AG04450 (cell line): Measurements from ENCODE around the gene LHX3. TPM values are rescaled to one million over a fixed set of nuclear protein-coding genes. Genes with fewer than 3 reads are reported as not detected.

Experiments used
- CTCF ChIA-PET: fragments of 300-600, 350-600 bp; formaldehyde crosslinking; extraction: SDS; loops from one replicate; lab custom pipeline; 2022; ENCODE audit warnings: antibody characterized with exemption, inconsistent platforms; lab: Charles Lee
- POLR2A ChIA-PET: fragments of 350-600 bp; formaldehyde crosslinking; extraction: SDS; loops from one replicate; lab custom pipeline; 2021; ENCODE audit warnings: antibody characterized with exemption, inconsistent platforms; lab: Yijun Ruan, JAX
- DNase-seq: peaks from one replicate; pipeline ENCODE4 v3.0.0-alpha.2; 2011; ENCODE audit warnings: low read depth, low spot score
- H3K27ac ChIP-seq: one replicate; pipeline ENCODE4 v1.5.1; 2012; ENCODE audit warnings: low read depth, low read length, control low read depth
- H3K27me3 ChIP-seq: one replicate; pipeline ENCODE4 v1.6.0; 2012; ENCODE audit warnings: low read length; ENCODE audit not compliant: control insufficient read depth, insufficient read depth
- H3K4me3 ChIP-seq: 2 replicates; pipeline ENCODE4 v1.5.1; 2011; ENCODE audit warnings: mild to moderate bottlenecking, low read depth, low read length, control low read depth
- H3K9me3 ChIP-seq: 2 replicates; pipeline ENCODE4 v1.5.1; 2012; ENCODE audit warnings: low read length; ENCODE audit not compliant: control insufficient read depth, insufficient read depth
- CTCF ChIP-seq: IDR thresholded peaks from 2 replicates; pipeline ENCODE4 v1.5.1; 2011; ENCODE audit warnings: low read depth, low read length, control low read depth, inconsistent platforms
- polyA plus RNA-seq: library from polyadenylated mRNA; depleted of rRNA; stranded (reverse); fragments of >200 nt; gene quantifications from 2 replicates; pipeline ENCODE4 v1.2.3, GENCODE V29; 2011

The LHX3 gene
- polyA plus RNA-seq, 1 experiment, result not detected

- ChIA-PET POLR2A (no interaction called here), CTCF (no interaction called here)
These were observed 25.4 kb upstream of the LHX3 start for GRCh38 chr9:136230365-136230764.

GRCh38 chr9:136229096-136230065, 24.5 kb upstream of the LHX3 start:
- DNase-seq, result no peak
- peak overlapping the region; percentile 31 for H3K27ac ChIP-seq
- no peak for TF ChIP-seq CTCF
- ChIA-PET POLR2A (no interaction called here), CTCF (interaction anchor here (1.0 to 1.2 kb wide), 2 partner anchors 14 to 59 kb away, joined by 3 read pairs; no protein-coding TSS in a partner anchor)
- no peaks in the 10 kb centered on the region for H3K27me3 ChIP-seq
- H3K4me3 ChIP-seq, result no peak overlapping the region
- no peaks in the 10 kb centered on the region for H3K9me3 ChIP-seq

More at GRCh38 chr9:136230365-136230764, 25.4 kb upstream of the LHX3 start:
- Histone ChIP-seq H3K27me3 (no peaks in the 10 kb centered on the region), H3K4me3 (no peak overlapping the region), H3K9me3 (no peaks in the 10 kb centered on the region; the same call in 1 of the 2 replicates), H3K27ac (no peak overlapping the region)
- TF ChIP-seq CTCF, result no peak
- no peak for DNase-seq

- POLR2A ChIA-PET, result no interaction called here
- Histone ChIP-seq H3K9me3 (no peaks in the 10 kb centered on the region), H3K4me3 (no peak overlapping the region), H3K27ac (peak overlapping the region; percentile 71), H3K27me3 (no peaks in the 10 kb centered on the region)
- DNase-seq, result peak; percentile 32
- CTCF ChIA-PET, result interaction anchor here (1.0 to 1.5 kb wide), 3 partner anchors 13 to 58 kb away, joined by 3 to 6 read pairs (median 3); no protein-coding TSS in a partner anchor
- no peak for TF ChIP-seq CTCF
These were observed 23.4 kb upstream of the LHX3 start for GRCh38 chr9:136228107-136228875.

- ChIA-PET CTCF (interaction anchor here (1.1 to 2.5 kb wide), 4 partner anchors 9 to 21 kb away, joined by 3 to 10 read pairs (median 6); no protein-coding TSS in a partner anchor), POLR2A (no interaction called here)
- Histone ChIP-seq H3K4me3 (no peak overlapping the region), H3K27ac (no peak overlapping the region), H3K27me3 (no peaks in the 10 kb centered on the region), H3K9me3 (no peaks in the 10 kb centered on the region)
- no peak for DNase-seq
- no peak for TF ChIP-seq CTCF
These were observed 21.9 kb upstream of the LHX3 start for GRCh38 chr9:136226680-136227407.
